ENCODE results near the gene CDHR3. TPM values are rescaled to one million over a fixed set of nuclear protein-coding genes. Genes with fewer than 3 reads are reported as not detected.

Gene CDHR3
- total and polyA plus RNA-seq, 2 donors (not counting 3 experiments of a cell fraction or from before 2014, with no cell fraction given) = 0.46 to 2.3 TPM

- no peak overlapping the region for H3K4me2 ChIP-seq (ENCODE audit: insufficient read depth, low read length)
- H3K36me3 ChIP-seq (ENCODE audit: control insufficient read depth in 2 of 2, extremely low read depth in 1 of 2, insufficient read depth in 2 of 2, low read length in 2 of 2) = no peaks in the 10 kb centered on the region
- H3K9me1 ChIP-seq (replicated peaks; ENCODE audit: control insufficient read depth, extremely low read depth, insufficient read depth, low read length) = no peaks in the 10 kb centered on the region
- CTCF ChIA-PET = no interaction called here
- POLR2A ChIA-PET = no interaction called here
- no peaks in the 10 kb centered on the region for H3K9me3 ChIP-seq (replicated peaks; ENCODE audit: control insufficient read depth, insufficient read depth, low read length)
- no peaks in the 10 kb centered on the region for H3K4me1 ChIP-seq (ENCODE audit: control insufficient read depth, extremely low read depth, insufficient read depth, low read length)
- no peak overlapping the region for H3K27ac ChIP-seq (ENCODE audit: insufficient read depth, low read depth, low read length)
- no TSS peak for BruUV-seq (replicated peaks)
- H3K79me2 ChIP-seq (ENCODE audit: control insufficient read depth, insufficient read depth, low read length) = no peaks in the 10 kb centered on the region
- no peak overlapping the region for H3K4me3 ChIP-seq (replicated peaks in 1 of 3; ENCODE audit: insufficient read depth in 1 of 3, low read depth in 1 of 3, low read length in 3 of 3)
- peaks cover 11 to 18% of the 10 kb centered on the region in 2 experiments for H3K27me3 ChIP-seq (ENCODE audit: control insufficient read depth in 2 of 2, insufficient read depth in 2 of 2, low read length in 2 of 2)
- intact Hi-C loops (cut with micrococcal nuclease) (no loop called here), dilution Hi-C loops (cut with MboI; ENCODE audit: extremely low pct_ligation_motif_present, low sequenced_read_pairs) (loop anchor here (25.0 kb wide), 1 partner anchor 241 kb away; no protein-coding TSS in a partner anchor)
- DNase-seq (ENCODE audit: low read depth, low spot score) (no peak), FAIRE-seq (no peak)
- H4K20me1 ChIP-seq (replicated peaks; ENCODE audit: control insufficient read depth, extremely low read depth, insufficient read depth, low read length) = no peaks in the 10 kb centered on the region
- no peak overlapping the region for H2AFZ ChIP-seq (ENCODE audit: low read depth, low read length)
- no peak for TF ChIP-seq GATA2 (IDR thresholded peaks at IDR 0.05; ENCODE audit: insufficient read depth, insufficient read length, low read depth, low read length)
- TF ChIP-seq POLR2AphosphoS5 (IDR thresholded peaks at IDR 0.05; ENCODE audit: insufficient read depth, low read depth, low read length) = no peak
- TF ChIP-seq POLR2A (IDR thresholded peaks at IDR 0.05; ENCODE audit: low read depth, low read length) = no peak
- no peak for TF ChIP-seq FOS (IDR thresholded peaks at IDR 0.05; ENCODE audit: borderline replicate concordance, insufficient read depth, low read length)
- TF ChIP-seq MYC (IDR thresholded peaks at IDR 0.05; ENCODE audit: low read depth, low read length) = no peak
- TF ChIP-seq JUN (IDR thresholded peaks at IDR 0.05; ENCODE audit: borderline replicate concordance, insufficient read depth, insufficient read length, low read depth) = no peak
- no peak for TF ChIP-seq EZH2 (IDR thresholded peaks at IDR 0.05; ENCODE audit: borderline replicate concordance, low read depth, low read length, severe bottlenecking)
- no peak for TF ChIP-seq CTCF (IDR thresholded peaks at IDR 0.05; ENCODE audit: extremely low read depth in 1 of 2, insufficient read depth in 1 of 2, low read depth in 1 of 2, low read length in 2 of 2)
- TF ChIP-seq, protein P1, sequence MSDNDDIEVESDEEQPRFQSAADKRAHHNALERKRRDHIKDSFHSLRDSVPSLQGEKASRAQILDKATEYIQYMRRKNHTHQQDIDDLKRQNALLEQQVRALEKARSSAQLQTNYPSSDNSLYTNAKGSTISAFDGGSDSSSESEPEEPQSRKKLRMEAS (IDR thresholded peaks at IDR 0.05; ENCODE audit: insufficient read depth, insufficient read length) = no peak
- no peak overlapping the region for H3K9ac ChIP-seq (replicated peaks; ENCODE audit: extremely low read depth, insufficient read depth, low read length)
These were observed 40.5 kb downstream of the CDHR3 start for GRCh38 chr7:106003525-106004064.

All from endothelial cell of umbilical vein (primary cell).